Hematopoietic multipotent progenitor cell treated with erythropoietin and hydrocortisone succinate and interleukin-3 and kit ligand, for 17 days (in vitro differentiated cells): ENCODE measurements around the gene TMEM62.

Experiments used
- DNase-seq: peaks from one replicate; pipeline ENCODE4 v3.0.0-alpha.2; 2015; ENCODE audit warnings: low spot score

TMEM62 gene

DNA sequence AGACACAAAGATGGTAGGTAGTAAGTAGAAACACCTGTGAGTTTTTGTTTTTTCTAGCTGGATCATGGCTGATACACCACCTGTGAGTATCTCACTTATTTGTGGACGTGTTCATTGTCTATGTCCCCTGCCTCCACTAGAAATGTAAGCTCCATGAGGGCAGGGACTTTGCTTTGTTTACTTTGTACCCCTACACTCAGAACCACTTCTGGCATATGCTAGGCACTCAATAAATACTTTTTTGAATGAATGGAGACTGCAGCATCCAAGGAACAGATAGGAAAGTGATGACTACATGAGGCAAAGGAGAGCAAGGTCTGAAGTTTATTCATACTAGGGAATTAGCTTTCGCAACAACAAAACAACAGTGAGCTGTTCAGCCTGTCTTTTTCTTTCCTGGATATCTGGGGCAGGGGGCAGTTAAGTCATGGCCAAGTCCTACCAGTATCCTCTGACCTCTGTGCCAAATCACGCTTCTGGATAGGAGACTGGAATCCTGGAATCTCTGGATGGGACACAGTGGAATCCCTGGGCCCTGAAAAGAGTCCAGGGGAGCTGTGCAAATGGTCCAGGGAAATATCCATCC lies 99.0 kb downstream of the TMEM62 start:
- no peak for DNase-seq
